GM18909 (cell line): ENCODE data around the gene ZNF592.

Experiments used
- ATAC-seq: cut with Tn5 transposase; IDR thresholded peaks from one replicate; pipeline ENCODE4 v1.9.1; 2021; ENCODE audit warnings: mild to moderate bottlenecking; ENCODE audit not compliant: unreplicated experiment, poor library complexity

ZNF592 gene

DNA sequence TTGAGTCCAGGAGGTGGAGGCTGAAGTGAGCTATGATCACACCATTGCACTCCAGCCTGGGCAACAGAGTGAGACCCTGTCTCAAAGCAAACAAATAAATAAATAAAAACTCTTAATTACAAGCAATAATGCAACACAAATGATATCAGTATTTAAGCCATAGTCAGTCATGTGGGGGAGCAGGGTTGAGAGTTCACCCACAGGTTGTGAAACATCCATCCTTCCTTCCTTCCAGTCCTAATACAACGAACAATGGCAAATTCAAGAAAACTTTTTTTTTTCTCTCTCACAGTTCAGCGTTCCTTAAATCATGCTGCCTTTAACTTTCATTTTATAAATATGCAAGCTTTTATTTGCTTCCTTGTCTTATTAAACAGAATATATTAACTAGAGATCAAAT is 24.1 kb downstream of the ZNF592 start:
- no peak for ATAC-seq

DNA sequence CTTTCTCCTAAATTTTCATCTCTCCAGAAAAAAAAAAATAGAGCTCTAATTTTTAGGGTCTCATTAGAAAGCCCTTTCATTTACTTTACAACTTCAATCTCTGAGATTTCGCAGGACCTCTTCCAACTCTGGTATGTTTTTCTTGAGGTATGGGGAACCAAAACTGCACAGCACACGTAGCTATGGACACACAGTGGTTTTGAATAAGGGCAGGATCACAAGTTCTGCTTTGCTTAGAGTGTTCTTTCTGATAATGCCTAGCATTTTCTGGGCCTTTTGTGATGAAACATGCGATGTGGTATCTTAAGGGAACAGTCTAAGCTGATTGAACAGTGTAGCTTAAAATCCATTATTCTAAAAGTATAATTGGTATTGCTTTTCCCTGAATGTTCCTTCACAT is 25.3 kb downstream of the ZNF592 start:
- no peak for ATAC-seq

DNA sequence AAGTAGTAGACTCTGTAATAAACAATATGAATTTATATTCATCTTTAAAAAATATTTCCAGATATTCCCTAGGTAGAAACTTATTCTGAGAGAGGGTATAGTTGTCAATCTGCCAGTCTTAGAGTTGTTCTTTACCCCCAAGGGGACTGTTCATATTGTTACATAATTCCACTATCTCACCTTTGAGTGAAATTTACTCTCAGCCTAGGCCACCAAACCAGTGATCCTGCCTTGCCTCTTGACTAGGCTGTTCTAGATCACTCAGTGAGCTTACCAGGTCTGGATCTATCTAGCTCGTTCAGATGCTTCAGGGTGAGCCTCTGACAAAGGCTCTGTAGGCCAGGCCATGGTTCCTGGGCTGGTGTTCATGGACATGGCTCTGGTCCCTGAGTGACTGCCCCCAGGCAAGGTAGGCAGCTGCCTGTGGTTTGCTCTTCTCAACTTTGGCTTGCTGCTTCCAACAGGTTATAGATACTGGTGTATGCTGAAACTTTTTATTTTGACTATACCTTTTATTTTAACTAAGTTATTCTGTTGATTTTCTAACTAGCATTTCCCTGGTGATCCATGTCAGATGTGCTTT is 27.6 kb downstream of the ZNF592 start:
- ATAC-seq: no peak

DNA sequence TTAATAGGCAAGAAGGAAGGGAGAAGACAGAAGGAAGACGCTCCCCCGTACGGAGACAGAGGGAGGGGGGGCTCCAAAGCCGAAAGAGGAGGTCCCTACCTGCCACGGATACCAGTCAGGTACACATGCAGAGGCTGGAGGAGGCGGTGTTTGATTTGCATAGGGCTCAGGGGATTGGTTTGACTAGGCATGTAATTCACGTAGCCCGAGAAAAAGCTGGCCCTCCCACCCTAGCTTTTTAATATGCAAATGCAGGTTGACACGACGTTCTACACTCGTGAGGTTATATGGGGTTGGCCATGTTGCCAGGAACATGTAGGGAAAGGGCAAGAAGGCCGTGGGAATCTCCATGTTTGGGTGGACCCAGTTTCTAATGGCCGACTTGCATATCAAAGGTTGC is 29.8 kb downstream of the ZNF592 start:
- ATAC-seq: no peak

DNA sequence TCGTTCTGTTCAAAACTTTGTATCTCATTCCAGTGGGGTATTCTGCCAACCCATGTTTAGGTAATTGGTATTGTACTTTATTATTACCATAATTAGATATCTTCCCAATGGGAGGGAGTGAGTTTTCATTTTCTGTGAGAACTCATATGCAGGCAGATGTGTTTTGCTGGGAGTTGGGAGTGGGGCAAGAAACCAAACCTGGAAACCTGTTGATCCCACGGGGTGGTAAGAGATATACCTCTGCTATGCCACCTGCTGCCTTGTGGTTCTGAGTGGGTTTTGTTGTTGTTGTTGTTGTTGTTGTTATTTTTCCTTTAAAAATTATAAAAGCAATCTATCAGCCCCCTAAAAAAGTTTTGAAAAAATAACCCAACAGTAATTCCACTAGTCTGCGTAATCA is 32.1 kb downstream of the ZNF592 start:
- no peak for ATAC-seq

DNA sequence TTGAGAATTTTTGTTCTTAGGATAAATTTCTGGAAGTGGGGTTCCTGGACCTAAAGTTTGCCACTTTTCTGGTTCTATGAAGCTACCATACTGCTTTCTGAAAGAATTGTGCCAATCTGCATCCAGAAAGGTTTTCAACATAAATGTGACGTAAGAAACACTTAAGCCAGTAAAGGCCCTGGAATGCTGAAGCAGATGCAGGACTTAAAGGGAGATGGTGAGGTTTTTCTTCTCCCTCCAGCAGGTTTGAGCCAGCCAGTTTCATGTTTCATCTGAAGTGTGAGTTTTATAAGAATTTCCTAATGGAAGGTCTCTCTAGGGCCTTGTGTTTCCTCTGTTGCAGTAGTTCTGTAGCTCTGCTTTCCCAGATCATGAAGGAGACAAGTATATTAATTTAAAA is 33.1 kb downstream of the ZNF592 start:
- no peak for ATAC-seq

DNA sequence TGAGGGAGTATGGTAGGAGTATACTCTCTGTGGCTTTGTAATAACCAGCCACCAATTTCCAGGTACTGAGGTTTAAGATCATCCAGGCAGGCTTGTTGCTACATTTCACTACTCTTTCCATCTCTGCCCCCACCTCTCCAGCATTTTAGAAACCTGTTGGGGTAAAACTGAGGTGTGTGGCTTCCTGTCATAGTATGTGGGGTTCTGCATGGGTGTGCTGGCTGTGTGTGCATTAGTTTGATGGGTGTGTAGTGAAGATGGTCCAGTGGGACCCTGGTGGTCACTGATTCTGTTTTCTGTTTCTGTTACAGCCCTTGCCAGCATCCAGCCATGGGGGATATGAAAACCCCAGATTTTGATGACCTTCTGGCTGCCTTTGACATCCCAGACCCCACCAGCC is 34.0 kb downstream of the ZNF592 start:
- no peak for ATAC-seq

DNA sequence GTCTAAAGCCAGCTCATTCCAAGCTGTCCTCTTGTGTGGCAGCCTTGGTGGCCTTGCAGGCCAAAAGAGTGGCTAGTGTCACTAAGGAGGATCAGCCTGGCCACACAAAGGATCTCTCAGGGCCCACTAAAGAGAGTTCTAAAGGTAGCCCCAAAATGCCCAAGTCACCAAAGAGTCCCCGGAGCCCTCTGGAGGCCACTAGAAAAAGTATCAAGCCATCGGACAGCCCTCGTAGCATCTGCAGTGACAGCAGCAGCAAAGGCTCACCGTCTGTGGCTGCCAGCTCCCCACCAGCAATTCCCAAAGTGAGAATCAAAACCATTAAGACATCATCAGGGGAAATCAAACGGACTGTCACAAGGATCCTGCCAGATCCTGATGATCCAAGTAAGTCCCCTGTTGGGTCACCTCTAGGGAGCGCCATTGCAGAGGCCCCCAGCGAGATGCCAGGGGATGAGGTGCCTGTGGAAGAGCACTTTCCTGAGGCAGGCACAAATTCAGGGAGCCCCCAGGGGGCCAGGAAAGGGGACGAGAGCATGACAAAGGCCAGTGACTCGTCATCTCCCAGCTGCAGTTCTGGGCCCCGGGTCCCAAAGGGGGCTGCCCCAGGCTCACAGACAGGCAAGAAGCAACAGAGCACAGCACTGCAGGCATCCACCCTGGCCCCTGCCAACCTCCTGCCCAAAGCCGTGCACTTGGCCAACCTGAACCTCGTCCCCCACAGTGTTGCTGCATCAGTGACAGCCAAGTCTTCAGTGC is 35.3 kb downstream of the ZNF592 start:
- no peak for ATAC-seq

DNA sequence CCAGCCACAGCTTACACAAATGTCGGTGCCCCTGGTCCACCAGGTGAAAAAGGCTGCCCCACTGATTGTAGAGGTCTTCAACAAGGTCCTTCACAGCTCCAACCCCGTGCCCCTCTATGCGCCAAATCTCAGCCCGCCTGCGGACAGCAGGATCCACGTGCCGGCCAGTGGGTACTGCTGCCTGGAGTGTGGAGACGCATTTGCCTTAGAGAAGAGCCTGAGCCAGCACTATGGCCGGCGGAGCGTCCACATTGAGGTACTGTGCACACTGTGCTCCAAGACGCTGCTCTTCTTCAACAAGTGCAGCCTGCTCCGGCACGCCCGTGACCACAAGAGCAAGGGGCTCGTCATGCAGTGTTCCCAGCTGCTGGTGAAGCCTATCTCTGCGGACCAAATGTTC is 35.9 kb downstream of the ZNF592 start:
- ATAC-seq: no peak

DNA sequence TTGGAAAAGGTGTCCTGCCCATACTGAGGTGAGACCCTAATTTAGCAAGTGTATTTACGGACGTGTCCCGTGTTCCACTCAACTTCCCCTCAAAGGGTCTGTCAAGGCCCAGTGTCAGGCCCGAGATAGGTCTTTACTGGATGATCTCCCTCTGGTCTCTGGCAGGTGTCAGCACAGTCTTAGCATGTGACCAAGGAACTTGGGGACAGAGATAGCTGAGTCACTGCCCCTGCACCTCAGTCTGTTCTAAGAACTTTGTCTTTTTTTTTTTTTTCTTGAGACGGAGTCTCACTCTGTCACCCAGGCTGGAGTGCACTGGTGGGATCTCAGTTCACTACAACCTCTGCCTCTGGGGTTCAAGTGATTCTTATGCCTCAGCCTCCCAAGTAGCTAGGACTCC is 36.7 kb downstream of the ZNF592 start:
- no peak for ATAC-seq

DNA sequence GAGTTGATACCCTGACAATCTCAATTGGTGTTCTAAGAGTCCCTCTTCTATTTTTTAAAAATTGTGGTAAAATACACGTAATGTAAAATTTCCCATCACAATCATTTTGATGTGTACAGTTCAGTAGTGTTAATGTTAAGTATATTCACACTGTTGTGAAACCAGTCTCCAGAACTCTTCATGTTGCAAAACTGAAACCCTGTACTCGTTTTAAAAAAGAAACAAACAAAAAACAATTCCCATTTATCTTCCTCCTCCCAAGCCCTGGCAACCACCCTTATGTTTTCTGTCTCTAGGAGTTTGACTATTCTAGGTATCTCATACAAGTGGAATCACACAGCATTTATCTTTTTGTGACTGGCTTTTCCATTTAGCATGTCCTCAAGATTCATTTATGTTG is 40.1 kb downstream of the ZNF592 start:
- no peak for ATAC-seq

DNA sequence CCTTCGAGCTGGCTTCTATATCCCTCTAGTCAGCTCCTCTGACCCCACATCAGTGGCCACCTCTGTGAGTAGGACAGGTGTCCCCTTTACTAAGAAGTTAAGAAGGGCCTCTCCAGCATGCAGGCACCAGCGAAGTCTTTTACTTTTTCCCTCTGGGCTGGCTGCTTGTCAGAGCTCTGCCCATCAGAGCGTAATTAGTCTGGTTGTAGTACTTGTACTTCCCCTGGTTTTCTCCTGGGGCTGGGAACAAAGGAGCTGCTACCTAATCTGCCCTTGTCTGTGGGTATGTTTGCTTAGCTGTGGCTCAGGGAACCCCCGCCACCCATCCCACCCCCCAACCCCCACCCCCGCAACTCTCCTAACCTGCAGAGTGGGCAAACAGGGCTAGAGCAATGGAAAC is 41.4 kb downstream of the ZNF592 start:
- no peak for ATAC-seq

DNA sequence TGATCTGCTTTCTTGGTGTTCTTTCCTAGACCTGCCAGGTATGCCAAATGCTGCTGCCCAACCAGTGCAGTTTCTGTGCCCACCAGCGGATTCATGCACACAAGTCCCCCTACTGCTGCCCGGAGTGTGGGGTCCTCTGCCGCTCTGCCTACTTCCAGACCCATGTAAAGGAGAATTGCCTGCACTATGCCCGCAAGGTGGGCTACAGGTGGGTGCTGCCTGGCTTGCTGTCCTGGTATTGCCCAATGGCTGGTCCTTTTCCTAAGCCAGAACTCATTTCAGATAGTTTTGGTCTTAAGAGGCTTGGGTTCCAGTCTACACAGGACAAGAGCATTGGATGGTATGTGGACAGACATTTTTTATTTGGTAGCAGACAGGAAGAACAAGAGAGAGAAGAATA is 42.3 kb downstream of the ZNF592 start:
- no peak for ATAC-seq

DNA sequence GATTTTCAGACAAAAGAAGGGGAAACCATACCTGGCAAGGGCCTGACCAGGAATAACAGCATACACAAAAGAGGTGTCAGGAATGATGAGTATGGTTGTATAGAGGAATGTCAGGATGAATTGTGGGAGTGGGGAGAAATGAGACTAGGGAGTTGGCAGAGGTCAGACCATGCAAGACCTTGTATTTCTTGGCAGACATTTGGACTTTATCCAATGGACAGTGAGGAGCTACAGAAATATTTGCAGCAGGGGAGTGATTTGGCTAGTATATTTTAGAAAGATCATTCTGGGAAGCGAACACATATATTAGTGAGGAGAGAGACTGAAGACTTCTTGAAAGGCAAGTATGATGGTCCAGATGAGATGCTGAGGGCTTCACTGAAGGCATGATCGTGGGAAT is 43.4 kb downstream of the ZNF592 start:
- no peak for ATAC-seq

DNA sequence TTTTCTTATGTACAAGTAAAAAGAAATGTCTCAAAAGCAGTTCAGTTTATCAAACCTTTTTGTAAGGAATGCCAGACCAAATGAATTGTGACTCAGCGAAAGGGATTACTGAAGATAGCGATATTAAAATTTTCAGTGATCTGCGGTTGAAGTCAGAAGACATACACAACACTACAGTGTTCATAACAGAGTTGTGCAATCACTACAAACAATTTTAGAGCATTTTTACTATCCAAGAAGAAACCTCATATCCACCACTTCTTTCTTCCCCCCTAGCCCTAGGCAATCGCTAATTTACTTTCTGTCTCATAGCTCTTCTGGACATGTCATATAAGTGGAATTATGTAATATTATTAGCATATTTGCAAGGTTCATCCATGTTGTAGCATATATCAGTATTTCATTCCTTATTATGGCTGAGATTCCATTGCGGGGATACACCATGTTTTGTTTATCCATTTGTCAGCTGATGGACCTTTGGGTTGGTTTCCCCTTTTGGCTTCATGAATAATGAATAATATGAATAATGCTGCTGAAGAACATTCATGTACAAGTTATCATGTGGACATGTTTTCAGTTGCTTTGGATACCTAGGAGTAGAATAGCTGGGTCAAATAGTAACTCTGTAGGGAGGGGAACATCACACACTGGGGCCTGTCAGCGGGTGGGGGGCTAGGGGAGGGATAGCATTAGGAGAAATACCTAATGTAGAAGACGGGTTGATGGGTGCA is 45.2 kb downstream of the ZNF592 start:
- ATAC-seq: no peak

DNA sequence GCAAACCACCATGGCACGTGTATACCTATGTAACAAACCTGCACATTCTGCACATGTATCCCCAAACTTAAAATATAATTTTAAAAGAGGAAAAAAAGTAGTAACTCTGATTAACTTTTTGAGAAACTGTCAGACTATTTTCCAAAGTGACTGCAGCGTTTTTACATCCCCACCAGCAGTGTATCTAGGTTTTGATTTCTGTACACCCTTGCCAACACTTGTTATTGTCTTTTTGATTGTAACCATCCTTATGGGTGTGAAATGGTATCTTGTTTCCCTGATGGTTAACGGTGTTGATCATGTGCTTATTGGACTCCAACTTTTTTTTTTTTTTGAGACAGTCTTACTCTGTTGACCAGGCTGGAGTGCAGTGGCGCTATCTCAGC is 45.8 kb downstream of the ZNF592 start:
- ATAC-seq: no peak

DNA sequence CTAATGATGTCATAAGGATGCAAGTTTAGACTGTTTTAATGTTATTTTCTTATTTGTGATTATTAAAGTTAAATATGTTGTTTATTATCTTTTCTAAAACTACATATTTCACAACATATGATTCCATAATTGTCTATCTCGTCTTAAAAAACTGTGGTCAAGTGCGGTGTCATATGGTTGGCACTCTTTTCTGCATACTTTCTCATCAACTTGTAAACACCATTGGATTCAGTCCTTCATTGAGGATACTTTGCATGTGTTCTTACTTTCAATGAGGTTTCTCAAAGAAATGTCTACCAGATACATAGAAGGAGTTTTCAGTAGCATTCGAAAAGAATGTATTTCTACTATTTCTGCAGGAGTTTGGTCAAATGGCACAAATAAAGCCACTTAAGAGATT is 46.8 kb downstream of the ZNF592 start:
- ATAC-seq: no peak

DNA sequence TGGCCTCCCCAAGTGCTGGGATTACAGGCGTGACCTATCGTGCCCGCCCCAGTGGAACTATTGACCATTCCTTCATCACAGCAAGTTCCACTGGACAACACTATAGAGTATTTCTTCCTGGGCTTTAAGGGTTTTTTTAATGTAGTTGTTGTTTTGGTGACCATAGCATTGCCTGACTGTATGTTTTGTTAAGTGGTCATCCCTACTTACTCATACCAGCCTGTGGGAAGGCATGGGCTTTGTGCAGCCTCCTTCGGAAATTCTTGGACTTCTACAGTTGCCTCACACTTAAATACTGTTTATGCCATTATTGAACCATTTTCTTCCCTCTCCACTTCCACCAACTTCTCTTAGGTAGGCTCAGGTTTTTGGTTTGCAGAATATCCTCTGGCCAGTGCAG is 48.8 kb downstream of the ZNF592 start:
- ATAC-seq: no peak

DNA sequence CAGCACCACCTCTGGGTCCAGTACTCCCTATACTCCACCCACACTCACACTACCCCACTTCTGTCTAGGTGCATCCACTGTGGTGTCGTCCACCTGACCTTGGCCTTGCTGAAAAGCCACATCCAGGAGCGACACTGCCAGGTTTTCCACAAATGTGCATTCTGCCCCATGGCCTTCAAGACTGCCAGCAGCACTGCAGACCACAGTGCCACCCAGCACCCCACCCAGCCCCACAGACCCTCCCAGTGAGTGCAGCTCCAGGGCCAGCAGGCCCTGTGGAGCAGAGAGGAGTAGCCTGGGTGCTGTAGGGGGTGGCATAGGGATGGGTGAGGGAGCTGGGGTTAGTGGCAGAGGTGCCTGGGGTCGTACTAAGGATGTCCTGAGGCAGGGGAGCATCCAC is 49.4 kb downstream of the ZNF592 start:
- no peak for ATAC-seq

DNA sequence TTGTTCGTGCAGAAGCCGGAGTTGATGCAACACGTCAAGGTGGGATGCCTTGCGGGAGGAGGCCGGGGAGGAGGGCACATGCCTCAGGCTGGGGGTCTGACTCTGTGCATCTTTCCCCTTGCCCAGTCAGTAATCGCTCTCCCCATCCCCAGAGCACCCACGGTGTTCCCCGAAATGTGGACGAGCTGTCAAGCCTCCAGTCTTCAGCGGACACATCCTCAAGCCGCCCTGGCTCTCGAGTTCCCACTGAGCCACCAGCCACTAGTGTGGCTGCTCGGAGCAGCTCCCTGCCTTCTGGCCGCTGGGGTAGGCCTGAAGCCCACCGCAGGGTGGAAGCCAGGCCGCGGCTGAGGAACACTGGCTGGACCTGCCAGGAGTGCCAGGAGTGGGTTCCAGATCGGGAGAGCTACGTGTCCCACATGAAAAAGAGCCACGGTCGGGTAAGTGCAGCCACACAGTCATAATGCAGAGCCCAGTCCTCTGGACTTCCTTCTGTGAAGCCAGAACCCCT is 50.1 kb downstream of the ZNF592 start:
- no peak for ATAC-seq

DNA sequence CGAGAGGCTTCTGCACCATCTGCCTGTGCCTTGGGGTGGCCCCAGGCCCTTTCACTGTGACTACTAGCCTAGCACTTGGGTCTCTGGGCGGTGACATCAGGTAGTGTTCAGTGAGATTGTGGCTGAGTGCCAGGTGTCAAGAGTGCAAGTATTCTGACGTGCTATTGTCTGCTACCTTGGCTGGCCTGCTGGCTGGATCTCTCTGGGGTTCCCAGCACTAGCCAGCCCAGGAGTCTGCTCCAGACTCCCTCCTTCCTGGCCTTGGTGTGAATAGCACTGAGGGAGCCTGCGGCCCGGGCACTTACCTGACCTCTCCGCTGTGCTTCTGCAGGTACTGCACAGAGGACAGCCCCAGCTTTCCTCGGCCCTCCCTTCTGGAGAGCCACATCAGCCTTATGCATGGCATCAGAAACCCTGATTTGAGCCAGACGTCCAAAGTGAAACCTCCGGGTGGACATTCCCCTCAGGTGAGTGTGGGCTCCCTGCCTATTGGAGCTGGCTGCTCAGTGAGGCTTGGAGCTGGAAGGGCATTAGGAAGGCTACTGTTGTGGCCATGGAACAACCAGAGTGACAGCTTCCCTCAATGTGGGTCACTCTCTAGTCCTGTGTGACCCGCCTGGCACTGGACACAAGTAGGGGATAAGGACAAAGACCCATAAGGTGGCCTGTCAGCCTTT is 51.3 kb downstream of the ZNF592 start:
- no peak for ATAC-seq
